ENCODE data around the gene HOXC9. TPM values are rescaled to one million over a fixed set of nuclear protein-coding genes. Genes with fewer than 3 reads are reported as not detected.

HOXC9 gene
- total RNA-seq, 4 donors from 2014 or later = 1.5 to 7.8 (median 1.7) TPM; not detected in 1

DNA sequence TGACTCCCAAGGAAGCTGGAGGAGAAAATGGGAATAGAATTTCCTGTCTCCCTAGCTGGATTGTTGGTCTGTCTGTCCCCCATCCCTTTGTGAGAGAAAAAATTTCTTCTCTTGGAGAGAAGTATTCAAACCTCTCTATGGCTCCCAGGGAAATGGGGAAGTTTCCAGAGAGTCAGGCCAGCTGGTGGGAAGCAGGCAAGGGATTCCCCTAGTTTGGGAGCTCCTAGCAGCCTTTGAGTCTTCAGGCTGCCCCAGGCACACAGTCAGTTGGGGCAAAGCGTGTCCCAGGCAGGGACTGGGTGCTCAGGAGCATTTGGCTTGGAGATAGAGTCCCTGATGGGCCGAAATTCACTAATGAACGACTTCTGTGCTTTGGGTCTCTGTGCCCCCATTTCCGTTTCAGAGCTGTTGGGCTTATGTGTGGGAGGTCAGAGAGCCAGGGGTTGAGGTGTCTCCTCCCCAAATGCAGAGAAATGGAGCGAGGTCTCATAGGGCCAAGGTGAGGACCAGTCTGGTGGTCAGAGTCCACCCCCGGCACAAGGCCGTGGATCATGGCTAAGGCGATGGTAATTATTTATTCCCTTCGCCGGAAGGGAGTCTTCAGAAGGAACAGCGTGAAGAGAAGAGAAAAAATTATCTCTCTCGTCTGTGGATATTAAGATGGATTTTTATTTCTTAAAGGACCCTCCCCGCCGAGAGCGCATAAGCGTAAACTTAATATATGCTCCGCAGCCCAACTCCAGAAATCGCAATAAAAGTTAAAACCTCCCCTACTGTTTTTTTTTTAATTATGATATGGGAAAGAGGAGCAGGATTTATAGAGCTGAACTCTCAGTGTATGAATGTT lies 6.6 kb upstream of the HOXC9 start:
- Histone ChIP-seq H3K9me3 (no peaks in the 10 kb centered on the region), H3K4me3 (no peak overlapping the region), H3K27ac (no peak overlapping the region), H3K27me3 (peaks cover 21 to 93% of the 10 kb centered on the region in 2 donors), H3K4me1 (peaks cover 0 to 23% of the 10 kb centered on the region in 2 donors), H3K36me3 (no peaks in the 10 kb centered on the region)
- intact Hi-C loops (cut with DNase I; ENCODE audit: low total_unique reads) = no loop called here
- DNase-seq = no peak
- TF ChIP-seq POLR2A (IDR thresholded peaks at IDR 0.05) (no peak), CTCF (IDR thresholded peaks at IDR 0.05) (no peak)

GRCh38 chr12:53994009-53994263 lies 6.0 kb upstream of the HOXC9 start:
- H3K4me3 ChIP-seq = peak overlapping the region in 1 of 2 donors; percentile 31
- H3K27me3 ChIP-seq = peaks cover 20 to 93% of the 10 kb centered on the region in 2 donors
- intact Hi-C loops (cut with DNase I; ENCODE audit: low total_unique reads) = no loop called here
- no peak overlapping the region for H3K27ac ChIP-seq
- H3K36me3 ChIP-seq = no peaks in the 10 kb centered on the region
- H3K4me1 ChIP-seq = peaks cover 0 to 23% of the 10 kb centered on the region in 2 donors
- no peak for DNase-seq
- H3K9me3 ChIP-seq = no peaks in the 10 kb centered on the region
- no peak for TF ChIP-seq POLR2A (IDR thresholded peaks at IDR 0.05)

DNA sequence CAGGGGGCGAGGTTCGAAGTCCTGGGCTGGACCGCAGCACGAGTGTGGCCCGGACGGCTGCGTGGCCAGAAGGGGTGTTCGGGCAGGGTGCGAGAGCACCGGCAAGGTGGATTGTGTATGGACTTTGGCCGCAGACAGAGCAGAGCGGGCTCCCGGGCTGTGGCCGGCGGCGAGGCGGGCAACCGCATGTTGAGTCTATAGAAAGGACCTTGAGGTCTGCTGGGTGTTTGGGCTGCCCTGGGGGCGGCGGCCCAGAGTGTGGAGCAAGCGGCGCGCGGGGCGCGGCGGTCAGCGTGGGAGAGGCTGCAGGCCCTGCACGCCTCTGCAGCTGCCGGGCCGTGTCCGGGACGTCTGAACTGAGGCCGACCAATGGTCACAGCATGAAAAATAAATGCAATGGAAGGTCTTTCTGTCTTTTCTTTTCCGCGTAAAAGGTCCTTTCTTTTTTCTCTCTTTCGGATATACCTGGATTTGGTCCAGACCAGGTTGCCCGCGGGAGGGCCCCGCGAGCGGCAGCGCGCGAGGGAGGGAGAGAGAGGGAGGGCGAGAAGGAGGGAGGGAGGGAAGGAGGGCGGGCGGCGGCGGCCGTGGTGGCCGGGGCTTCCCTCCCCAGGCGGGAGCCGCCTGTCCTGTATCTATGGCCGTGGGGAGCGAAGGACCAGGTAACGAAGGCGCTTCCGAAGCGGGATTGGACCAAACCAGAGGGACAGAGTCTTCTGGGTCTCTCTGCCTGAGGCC lies 5.5 kb upstream of the HOXC9 start:
- DNase-seq = no peak
- Histone ChIP-seq H3K27me3 (peaks cover 25 to 92% of the 10 kb centered on the region in 2 donors), H3K27ac (peak overlapping the region in 1 of 2 donors; percentile 47), H3K9me3 (no peaks in the 10 kb centered on the region), H3K36me3 (no peaks in the 10 kb centered on the region), H3K4me1 (peaks cover 0 to 23% of the 10 kb centered on the region in 2 donors), H3K4me3 (peak overlapping the region in 1 of 2 donors; percentile 31)
- intact Hi-C loops (cut with DNase I; ENCODE audit: low total_unique reads) = no loop called here
- TF ChIP-seq POLR2A (IDR thresholded peaks at IDR 0.05) = no peak
- TF ChIP-seq CTCF (IDR thresholded peaks at IDR 0.05) = no peak

- DNase-seq = no peak
- intact Hi-C loops (cut with DNase I; ENCODE audit: low total_unique reads) = no loop called here
- Histone ChIP-seq H3K9me3 (no peaks in the 10 kb centered on the region), H3K27me3 (peaks cover 29 to 94% of the 10 kb centered on the region in 2 donors), H3K36me3 (no peaks in the 10 kb centered on the region), H3K4me1 (peaks cover 0 to 23% of the 10 kb centered on the region in 2 donors), H3K27ac (peak overlapping the region in 1 of 2 donors; percentile 47), H3K4me3 (peak overlapping the region in 1 of 2 donors; percentile 31)
- TF ChIP-seq POLR2A (IDR thresholded peaks at IDR 0.05) (no peak), CTCF (IDR thresholded peaks at IDR 0.05) (no peak)
Observed at GRCh38 chr12:53995002-53995377, 5.0 kb upstream of the HOXC9 start.

GRCh38 chr12:53995378-53996239 lies 4.4 kb upstream of the HOXC9 start:
- intact Hi-C loops (cut with DNase I; ENCODE audit: low total_unique reads) = no loop called here
- peak in 1 of 2 donors; percentile 75 for DNase-seq
- Histone ChIP-seq H3K4me1 (peaks cover 0 to 25% of the 10 kb centered on the region in 2 donors), H3K27ac (peak overlapping the region in 1 of 2 donors; percentile 47), H3K36me3 (no peaks in the 10 kb centered on the region), H3K27me3 (peaks cover 35 to 91% of the 10 kb centered on the region in 2 donors), H3K9me3 (no peaks in the 10 kb centered on the region), H3K4me3 (peak overlapping the region; percentile 12 to 31)
- TF ChIP-seq CTCF (IDR thresholded peaks at IDR 0.05) (no peak), POLR2A (IDR thresholded peaks at IDR 0.05) (peak in 1 of 2 donors; percentile 52)
